Measurements from ENCODE around the gene TNFRSF1A.

GRCh38 chr12:6307529-6307928 is 34.3 kb downstream of the TNFRSF1A start:
- TF ChIP-seq CTCF (IDR thresholded peaks at IDR 0.05) (no peak), POLR2AphosphoS5 (IDR thresholded peaks at IDR 0.05; ENCODE audit: low read depth, low read length) (no peak), REST (IDR thresholded peaks at IDR 0.05; ENCODE audit: insufficient read depth in 1 of 2, low read depth in 2 of 2, low read length in 1 of 2) (no peak), TCF7L2 (IDR thresholded peaks at IDR 0.05; ENCODE audit: low read depth, low read length) (no peak), SIN3A (IDR thresholded peaks at IDR 0.05; ENCODE audit: borderline replicate concordance, insufficient read depth, low read depth, low read length) (no peak)
